ENCODE measurements around the gene PLD4.

The PLD4 gene

DNA sequence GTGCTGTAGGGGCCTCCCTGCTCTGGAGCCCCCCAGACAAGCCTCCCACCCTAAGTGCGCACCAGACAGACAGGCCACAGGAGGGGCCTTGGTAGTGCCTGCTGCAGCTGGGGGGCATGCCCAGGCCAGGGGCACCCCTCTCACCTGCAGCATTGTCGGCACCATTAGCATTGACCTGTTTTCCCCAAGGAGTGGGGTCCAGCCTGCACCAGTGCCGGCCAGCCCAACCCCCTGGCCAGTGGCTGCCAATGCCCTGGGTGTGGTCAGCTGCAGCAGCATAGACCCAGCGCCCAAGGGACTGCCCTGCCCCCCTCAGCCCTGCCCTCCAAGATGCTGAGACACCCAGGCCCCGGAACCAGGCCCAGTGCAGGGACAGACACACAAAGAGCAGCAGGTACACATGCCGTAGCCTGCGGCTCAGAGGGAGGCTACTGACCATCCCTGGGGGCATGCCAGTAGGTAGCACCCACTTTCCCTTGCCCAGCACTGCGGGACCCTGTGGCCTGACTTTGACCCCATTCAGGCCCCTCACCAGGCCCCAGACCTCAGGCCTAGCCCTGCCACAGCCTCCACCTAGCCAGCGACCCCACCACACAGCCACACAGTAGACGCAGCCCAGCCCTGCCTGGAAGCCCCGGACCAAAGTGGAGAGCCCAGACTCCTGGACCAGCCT lies 52.5 kb downstream of the PLD4 start:
- WGBS, result 88% methylated on average over 11 of the region's 11 CpGs
- no peak overlapping the region for H2BK15ac ChIP-seq (ENCODE audit: low read depth, poor library complexity, severe bottlenecking)
- no peak overlapping the region for H3K27ac ChIP-seq (ENCODE audit: low read length, poor library complexity, severe bottlenecking)
- H2AFZ ChIP-seq (ENCODE audit: low read depth, low read length), result no peak overlapping the region
- H3K23ac ChIP-seq (ENCODE audit: low read length in 2 of 2), result no peak overlapping the region
- H3K18ac ChIP-seq (ENCODE audit: low read depth in 1 of 2, low read length in 2 of 2), result no peak overlapping the region
- H3K4me1 ChIP-seq (ENCODE audit: control insufficient read depth, insufficient read depth, low read depth, low read length), result peaks cover 89% of the 10 kb centered on the region
- peaks cover 0 to 5% of the 10 kb centered on the region in 2 experiments for H3K36me3 ChIP-seq (ENCODE audit: control insufficient read depth in 1 of 2, insufficient read depth in 2 of 2, low read depth in 1 of 2, low read length in 2 of 2)
- H3K9me3 ChIP-seq (ENCODE audit: control insufficient read depth, low read length), result no peaks in the 10 kb centered on the region
- peak overlapping the region in 1 of 2 experiments; percentile 16 for H2BK12ac ChIP-seq (ENCODE audit: low read length in 2 of 2)
- H3K9ac ChIP-seq (ENCODE audit: low read length), result peak overlapping the region; percentile 83
- H3K79me1 ChIP-seq (replicated peaks; ENCODE audit: low read length, poor library complexity, severe bottlenecking), result peaks cover 16% of the 10 kb centered on the region
- H3K27me3 ChIP-seq (ENCODE audit: control insufficient read depth in 1 of 2, insufficient read depth in 1 of 2, low read length in 2 of 2), result no peaks in the 10 kb centered on the region
- no peak overlapping the region for H4K91ac ChIP-seq (ENCODE audit: low read length)
- peak overlapping the region; percentile 81 for H3K4me2 ChIP-seq (ENCODE audit: low read length, poor library complexity, severe bottlenecking)
- no peak overlapping the region for H2AK5ac ChIP-seq (ENCODE audit: low read length, severe bottlenecking)
- peak overlapping the region; percentile 68 to 88 for H3K4me3 ChIP-seq (ENCODE audit: insufficient read depth in 1 of 2, low read depth in 1 of 2, low read length in 2 of 2)
- H3K14ac ChIP-seq (ENCODE audit: low read length in 2 of 2), result peak overlapping the region in 1 of 2 experiments; percentile 78
- no peak overlapping the region for H2BK5ac ChIP-seq (ENCODE audit: low read depth, low read length, poor library complexity, severe bottlenecking)
- no peak for DNase-seq
- no peak overlapping the region for H2BK120ac ChIP-seq (ENCODE audit: low read depth, low read length)
- H4K8ac ChIP-seq (ENCODE audit: low read length), result no peak overlapping the region
- peak overlapping the region in 1 of 2 experiments; percentile 1 for H3K4ac ChIP-seq (ENCODE audit: low read depth in 1 of 2, low read length in 2 of 2)

DNA sequence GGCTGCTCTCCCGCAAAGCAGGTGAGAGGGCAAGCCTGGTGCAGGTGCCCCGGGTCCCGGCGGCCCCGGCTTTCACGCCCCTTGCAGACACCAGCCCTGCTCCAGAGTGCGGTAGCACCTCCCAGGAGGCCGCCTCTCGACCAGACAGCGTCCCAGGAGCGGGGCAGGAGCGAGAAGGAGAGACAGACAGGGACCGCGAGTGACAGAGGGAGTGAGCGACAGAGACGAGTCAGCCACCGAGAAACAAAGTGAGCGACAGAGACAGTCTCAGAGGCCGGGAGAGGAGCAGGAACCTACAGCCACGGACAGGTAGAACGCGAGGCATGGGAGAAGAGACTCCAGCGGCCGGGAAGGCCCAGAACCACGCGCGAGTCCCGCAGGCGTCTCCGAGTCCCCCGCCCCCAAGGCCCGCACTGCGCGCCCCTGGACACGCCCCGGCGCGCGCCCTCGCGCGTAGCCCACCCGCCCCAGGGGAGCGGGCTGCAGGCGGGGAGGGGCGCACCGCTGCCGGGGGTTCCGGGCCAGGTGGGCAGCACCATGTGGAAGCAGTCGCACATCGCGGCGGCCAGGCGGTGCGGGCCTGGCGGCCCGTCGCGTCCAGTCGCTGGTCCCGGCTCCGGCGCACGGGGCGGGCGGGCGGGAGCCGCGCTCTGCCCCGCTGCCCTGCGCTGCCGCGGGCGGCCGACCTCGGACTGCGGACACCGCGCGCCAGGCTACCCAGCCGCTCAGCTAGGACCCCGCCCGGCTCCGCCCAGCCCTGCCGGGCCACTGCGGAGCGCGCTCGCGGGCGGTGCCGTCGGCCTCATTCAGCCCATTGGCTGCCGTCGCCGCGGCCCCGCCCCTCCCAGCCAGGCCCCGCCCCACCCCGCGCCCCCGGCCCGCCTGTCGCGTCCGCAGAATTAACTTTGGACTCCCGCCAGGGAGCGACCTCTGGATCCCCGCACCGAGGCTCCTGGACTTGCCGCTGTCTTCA lies 53.3 kb downstream of the PLD4 start, which contains the start of gene AHNAK2:
Gene AHNAK2 (minus strand): TSS at position 694 of the 973 bp plus-strand sequence. CDS start 137 bp downstream, at position 557.
- DNase-seq, result peak; percentile 81
- no peak within 1 kb of the TSS for H3K27ac ChIP-seq (ENCODE audit: low read length, poor library complexity, severe bottlenecking)
- H2BK15ac ChIP-seq (ENCODE audit: low read depth, poor library complexity, severe bottlenecking), result peak within 1 kb of the TSS; percentile 0
- peak within 1 kb of the TSS; percentile 36 for H2BK5ac ChIP-seq (ENCODE audit: low read depth, low read length, poor library complexity, severe bottlenecking)
- peak within 1 kb of the TSS in 1 of 2 experiments; percentile 39 for H3K14ac ChIP-seq (ENCODE audit: low read length in 2 of 2)
- peak within 1 kb of the TSS in 1 of 2 experiments; percentile 43 for H3K23ac ChIP-seq (ENCODE audit: low read length in 2 of 2)
- peak within 1 kb of the TSS; percentile 35 to 43 for H3K18ac ChIP-seq (ENCODE audit: low read depth in 1 of 2, low read length in 2 of 2)
- peak within 1 kb of the TSS; percentile 83 for H3K9ac ChIP-seq (ENCODE audit: low read length)
- peak within 1 kb of the TSS; percentile 68 to 88 for H3K4me3 ChIP-seq (ENCODE audit: insufficient read depth in 1 of 2, low read depth in 1 of 2, low read length in 2 of 2)
- no peaks in the 10 kb centered on the region for H3K9me3 ChIP-seq (ENCODE audit: control insufficient read depth, low read length)
- H3K4ac ChIP-seq (ENCODE audit: low read depth in 1 of 2, low read length in 2 of 2), result peak within 1 kb of the TSS; percentile 1 to 42
- peaks cover 14% of the 10 kb centered on the region for H3K79me1 ChIP-seq (replicated peaks; ENCODE audit: low read length, poor library complexity, severe bottlenecking)
- H4K8ac ChIP-seq (ENCODE audit: low read length), result peak within 1 kb of the TSS; percentile 73
- no peak within 1 kb of the TSS for H2BK120ac ChIP-seq (ENCODE audit: low read depth, low read length)
- H2BK12ac ChIP-seq (ENCODE audit: low read length in 2 of 2), result peak within 1 kb of the TSS in 1 of 2 experiments; percentile 16
- H3K27me3 ChIP-seq (ENCODE audit: control insufficient read depth in 1 of 2, insufficient read depth in 1 of 2, low read length in 2 of 2), result no peaks in the 10 kb centered on the region
- H2AK5ac ChIP-seq (ENCODE audit: low read length, severe bottlenecking), result no peak within 1 kb of the TSS
- peak within 1 kb of the TSS; percentile 25 for H4K91ac ChIP-seq (ENCODE audit: low read length)
- peaks cover 88% of the 10 kb centered on the region for H3K4me1 ChIP-seq (ENCODE audit: control insufficient read depth, insufficient read depth, low read depth, low read length)
- H3K4me2 ChIP-seq (ENCODE audit: low read length, poor library complexity, severe bottlenecking), result peak within 1 kb of the TSS; percentile 84
- WGBS, result 7% methylated on average over 73 of the region's 111 CpGs
- peaks cover 0 to 5% of the 10 kb centered on the region in 2 experiments for H3K36me3 ChIP-seq (ENCODE audit: control insufficient read depth in 1 of 2, insufficient read depth in 2 of 2, low read depth in 1 of 2, low read length in 2 of 2)
- peak within 1 kb of the TSS; percentile 74 for H2AFZ ChIP-seq (ENCODE audit: low read depth, low read length)

DNA sequence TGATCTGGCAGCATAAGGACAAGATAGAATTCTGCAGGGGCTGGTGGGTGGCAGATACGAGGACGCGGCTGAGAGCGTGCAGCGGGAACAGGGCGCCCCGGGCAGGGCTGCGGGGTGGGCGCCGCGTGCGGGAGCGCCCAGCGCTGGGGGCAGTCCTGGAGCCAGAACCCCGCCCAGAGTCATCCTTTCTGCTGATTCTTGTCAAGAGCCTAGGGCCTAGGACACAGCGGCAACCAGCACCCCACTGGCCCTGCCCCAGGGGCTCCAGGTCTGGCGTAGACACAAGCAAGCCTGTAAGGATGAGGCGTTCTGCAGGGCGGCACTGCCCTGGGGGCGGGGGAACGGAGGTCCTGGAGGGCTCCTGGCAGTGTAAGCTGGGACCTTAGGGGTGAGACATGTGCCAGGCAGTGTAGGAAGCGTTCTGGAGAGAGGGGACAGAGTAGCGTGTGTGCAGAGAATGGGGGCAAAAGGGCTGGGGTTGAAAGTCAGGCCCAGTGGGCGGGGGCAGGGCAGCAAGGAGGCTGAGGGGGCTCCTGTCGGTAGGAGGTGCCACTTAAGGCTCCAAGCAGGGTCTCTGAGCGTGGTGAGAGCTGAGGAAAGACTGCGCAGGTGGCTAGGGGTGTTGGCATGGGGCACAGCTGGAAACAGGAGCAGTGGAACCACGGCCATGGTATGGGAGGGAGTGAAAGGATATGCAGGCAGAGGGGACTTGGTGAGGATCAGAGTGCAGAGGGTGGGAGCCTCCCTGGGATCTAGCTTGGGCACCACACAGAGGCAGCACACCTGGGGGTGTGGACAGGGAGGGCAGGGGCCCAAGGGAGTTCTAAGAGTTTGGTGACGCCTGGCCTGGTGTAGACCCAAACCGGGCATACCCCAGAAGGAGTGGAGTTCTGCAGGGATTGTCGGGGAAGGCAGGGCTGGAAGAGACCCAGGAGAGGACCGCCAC lies 54.3 kb downstream of the PLD4 start:
- Histone ChIP-seq H3K27ac (ENCODE audit: low read length, poor library complexity, severe bottlenecking) (no peak overlapping the region), H3K23ac (ENCODE audit: low read length in 2 of 2) (peak overlapping the region in 1 of 2 experiments; percentile 43), H3K4me1 (ENCODE audit: control insufficient read depth, insufficient read depth, low read depth, low read length) (peaks cover 78% of the 10 kb centered on the region), H4K91ac (ENCODE audit: low read length) (peak overlapping the region; percentile 25), H3K36me3 (ENCODE audit: control insufficient read depth in 1 of 2, insufficient read depth in 2 of 2, low read depth in 1 of 2, low read length in 2 of 2) (peaks cover 0 to 5% of the 10 kb centered on the region in 2 experiments), H3K9me3 (ENCODE audit: control insufficient read depth, low read length) (no peaks in the 10 kb centered on the region), H2BK5ac (ENCODE audit: low read depth, low read length, poor library complexity, severe bottlenecking) (no peak overlapping the region), H2BK12ac (ENCODE audit: low read length in 2 of 2) (peak overlapping the region in 1 of 2 experiments; percentile 7), H3K79me1 (replicated peaks; ENCODE audit: low read length, poor library complexity, severe bottlenecking) (peaks cover 14% of the 10 kb centered on the region), H2AFZ (ENCODE audit: low read depth, low read length) (peak overlapping the region; percentile 74), H4K8ac (ENCODE audit: low read length) (peak overlapping the region; percentile 73), H3K27me3 (ENCODE audit: control insufficient read depth in 1 of 2, insufficient read depth in 1 of 2, low read length in 2 of 2) (no peaks in the 10 kb centered on the region), H2BK120ac (ENCODE audit: low read depth, low read length) (no peak overlapping the region), H3K9ac (ENCODE audit: low read length) (no peak overlapping the region), H2AK5ac (ENCODE audit: low read length, severe bottlenecking) (no peak overlapping the region), H3K4ac (ENCODE audit: low read depth in 1 of 2, low read length in 2 of 2) (peak overlapping the region in 1 of 2 experiments; percentile 42), H3K14ac (ENCODE audit: low read length in 2 of 2) (no peak overlapping the region), H2BK15ac (ENCODE audit: low read depth, poor library complexity, severe bottlenecking) (peak overlapping the region; percentile 0), H3K18ac (ENCODE audit: low read depth in 1 of 2, low read length in 2 of 2) (peak overlapping the region in 1 of 2 experiments; percentile 32), H3K4me2 (ENCODE audit: low read length, poor library complexity, severe bottlenecking) (peak overlapping the region; percentile 84), H3K4me3 (ENCODE audit: insufficient read depth in 1 of 2, low read depth in 1 of 2, low read length in 2 of 2) (peak overlapping the region; percentile 40 to 63)
- DNase-seq, result no peak
- WGBS, result 43% methylated on average over 32 of the region's 32 CpGs
